Prostate gland (tissue), 2 donors: ENCODE data around the gene CREBRF.

ENCODE experiments used
- POLR2A ChIP-seq: fragments of 450-650 bp; IDR thresholded peaks from one replicate; pipeline ENCODE4 v1.6.1; 2016; ENCODE audit warnings: antibody characterized with exemption, mild to moderate bottlenecking
- POLR2AphosphoS5 ChIP-seq: sonication (generic); formaldehyde crosslinking; IDR thresholded peaks from one replicate; pipeline ENCODE4 v1.6.1; 2017; ENCODE audit warnings: antibody characterized with exemption
- TF ChIP-seq, protein P1 (sequence below), 4 experiments: fragments of 200-600 bp in 2 of 4; fragments of 450-650 bp in 2 of 4; sonication (generic) in 2 of 4; IDR thresholded peaks; 1 replicate in 3 of 4; 2 replicates in 1 of 4; pipeline ENCODE4 v1.5.1; 2016 to 2019; ENCODE audit warnings: antibody characterized with exemption in 4 of 4, mild to moderate bottlenecking in 2 of 4, moderate library complexity in 2 of 4

DNA sequence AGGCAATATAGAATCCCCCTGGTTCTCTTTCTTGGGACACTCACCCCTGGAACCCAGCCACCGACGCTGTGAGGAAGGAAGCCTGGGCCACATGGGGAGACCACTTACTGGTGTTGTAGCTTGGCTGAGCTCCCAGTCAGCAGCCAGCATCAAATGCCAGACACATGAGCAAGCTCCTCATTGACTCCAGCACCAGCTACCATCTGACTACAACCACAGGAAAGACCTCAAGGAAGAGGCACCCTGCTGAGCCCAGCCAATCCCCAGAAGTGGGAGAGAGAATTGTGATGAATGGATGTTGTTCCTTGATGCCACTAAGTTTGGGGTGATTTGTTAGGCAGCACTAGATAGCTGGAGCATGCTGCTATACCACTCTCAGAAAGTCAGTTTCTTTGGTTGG, 124.2 kb downstream of the CREBRF start:
- TF ChIP-seq POLR2A = no peak
- TF ChIP-seq, protein P1, sequence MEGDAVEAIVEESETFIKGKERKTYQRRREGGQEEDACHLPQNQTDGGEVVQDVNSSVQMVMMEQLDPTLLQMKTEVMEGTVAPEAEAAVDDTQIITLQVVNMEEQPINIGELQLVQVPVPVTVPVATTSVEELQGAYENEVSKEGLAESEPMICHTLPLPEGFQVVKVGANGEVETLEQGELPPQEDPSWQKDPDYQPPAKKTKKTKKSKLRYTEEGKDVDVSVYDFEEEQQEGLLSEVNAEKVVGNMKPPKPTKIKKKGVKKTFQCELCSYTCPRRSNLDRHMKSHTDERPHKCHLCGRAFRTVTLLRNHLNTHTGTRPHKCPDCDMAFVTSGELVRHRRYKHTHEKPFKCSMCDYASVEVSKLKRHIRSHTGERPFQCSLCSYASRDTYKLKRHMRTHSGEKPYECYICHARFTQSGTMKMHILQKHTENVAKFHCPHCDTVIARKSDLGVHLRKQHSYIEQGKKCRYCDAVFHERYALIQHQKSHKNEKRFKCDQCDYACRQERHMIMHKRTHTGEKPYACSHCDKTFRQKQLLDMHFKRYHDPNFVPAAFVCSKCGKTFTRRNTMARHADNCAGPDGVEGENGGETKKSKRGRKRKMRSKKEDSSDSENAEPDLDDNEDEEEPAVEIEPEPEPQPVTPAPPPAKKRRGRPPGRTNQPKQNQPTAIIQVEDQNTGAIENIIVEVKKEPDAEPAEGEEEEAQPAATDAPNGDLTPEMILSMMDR (IDR thresholded peaks at IDR 0.05) = no peak
- TF ChIP-seq POLR2AphosphoS5 = no peak
